ENCODE data around the gene HOXC6.

The HOXC6 gene
- long read RNA-seq, result 0 reads

DNA sequence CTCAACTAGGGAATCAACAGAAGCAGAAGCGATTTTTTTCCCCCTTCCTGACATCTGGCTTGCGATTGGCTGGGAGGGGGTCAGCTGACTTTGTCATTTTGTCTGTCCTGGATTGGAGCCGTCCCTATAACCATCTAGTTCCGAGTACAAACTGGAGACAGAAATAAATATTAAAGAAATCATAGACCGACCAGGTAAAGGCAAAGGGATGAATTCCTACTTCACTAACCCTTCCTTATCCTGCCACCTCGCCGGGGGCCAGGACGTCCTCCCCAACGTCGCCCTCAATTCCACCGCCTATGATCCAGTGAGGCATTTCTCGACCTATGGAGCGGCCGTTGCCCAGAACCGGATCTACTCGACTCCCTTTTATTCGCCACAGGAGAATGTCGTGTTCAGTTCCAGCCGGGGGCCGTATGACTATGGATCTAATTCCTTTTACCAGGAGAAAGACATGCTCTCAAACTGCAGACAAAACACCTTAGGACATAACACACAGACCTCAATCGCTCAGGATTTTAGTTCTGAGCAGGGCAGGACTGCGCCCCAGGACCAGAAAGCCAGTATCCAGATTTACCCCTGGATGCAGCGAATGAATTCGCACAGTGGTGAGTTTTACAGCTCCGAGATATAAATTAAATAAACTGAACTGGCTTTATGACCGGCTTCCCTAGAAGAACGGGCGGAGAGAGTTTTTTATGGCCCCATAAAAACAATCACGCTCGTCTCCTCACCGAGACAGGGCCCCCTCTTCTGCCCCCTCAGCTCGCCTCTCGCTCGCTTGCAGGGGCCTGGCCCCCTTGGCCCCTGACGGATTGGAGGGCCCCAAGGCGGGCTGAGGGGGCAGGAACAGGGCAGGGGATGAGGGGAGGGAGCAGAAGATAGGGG is at the start of gene HOXC6:
Gene HOXC6 (plus strand): TSS at position 127 of the 888 bp plus-strand sequence. CDS start 82 bp downstream, at position 209.
- Histone ChIP-seq H3K4me3 (replicated peaks; ENCODE audit: insufficient read depth, low read length) (no peak within 1 kb of the TSS), H3K27me3 (ENCODE audit: insufficient read depth, poor library complexity, severe bottlenecking) (peaks cover 59% of the 10 kb centered on the region), H3K27ac (replicated peaks) (no peak within 1 kb of the TSS)
- TF ChIP-seq, protein P1, sequence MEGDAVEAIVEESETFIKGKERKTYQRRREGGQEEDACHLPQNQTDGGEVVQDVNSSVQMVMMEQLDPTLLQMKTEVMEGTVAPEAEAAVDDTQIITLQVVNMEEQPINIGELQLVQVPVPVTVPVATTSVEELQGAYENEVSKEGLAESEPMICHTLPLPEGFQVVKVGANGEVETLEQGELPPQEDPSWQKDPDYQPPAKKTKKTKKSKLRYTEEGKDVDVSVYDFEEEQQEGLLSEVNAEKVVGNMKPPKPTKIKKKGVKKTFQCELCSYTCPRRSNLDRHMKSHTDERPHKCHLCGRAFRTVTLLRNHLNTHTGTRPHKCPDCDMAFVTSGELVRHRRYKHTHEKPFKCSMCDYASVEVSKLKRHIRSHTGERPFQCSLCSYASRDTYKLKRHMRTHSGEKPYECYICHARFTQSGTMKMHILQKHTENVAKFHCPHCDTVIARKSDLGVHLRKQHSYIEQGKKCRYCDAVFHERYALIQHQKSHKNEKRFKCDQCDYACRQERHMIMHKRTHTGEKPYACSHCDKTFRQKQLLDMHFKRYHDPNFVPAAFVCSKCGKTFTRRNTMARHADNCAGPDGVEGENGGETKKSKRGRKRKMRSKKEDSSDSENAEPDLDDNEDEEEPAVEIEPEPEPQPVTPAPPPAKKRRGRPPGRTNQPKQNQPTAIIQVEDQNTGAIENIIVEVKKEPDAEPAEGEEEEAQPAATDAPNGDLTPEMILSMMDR (IDR thresholded peaks at IDR 0.05; ENCODE audit: insufficient read depth, low read length), result no peak
- no peak for TF ChIP-seq GABPA (IDR thresholded peaks at IDR 0.05; ENCODE audit: low read depth)
- no peak for TF ChIP-seq SPI1 (IDR thresholded peaks at IDR 0.05; ENCODE audit: borderline replicate concordance, low read depth)
- TF ChIP-seq, protein P2, sequence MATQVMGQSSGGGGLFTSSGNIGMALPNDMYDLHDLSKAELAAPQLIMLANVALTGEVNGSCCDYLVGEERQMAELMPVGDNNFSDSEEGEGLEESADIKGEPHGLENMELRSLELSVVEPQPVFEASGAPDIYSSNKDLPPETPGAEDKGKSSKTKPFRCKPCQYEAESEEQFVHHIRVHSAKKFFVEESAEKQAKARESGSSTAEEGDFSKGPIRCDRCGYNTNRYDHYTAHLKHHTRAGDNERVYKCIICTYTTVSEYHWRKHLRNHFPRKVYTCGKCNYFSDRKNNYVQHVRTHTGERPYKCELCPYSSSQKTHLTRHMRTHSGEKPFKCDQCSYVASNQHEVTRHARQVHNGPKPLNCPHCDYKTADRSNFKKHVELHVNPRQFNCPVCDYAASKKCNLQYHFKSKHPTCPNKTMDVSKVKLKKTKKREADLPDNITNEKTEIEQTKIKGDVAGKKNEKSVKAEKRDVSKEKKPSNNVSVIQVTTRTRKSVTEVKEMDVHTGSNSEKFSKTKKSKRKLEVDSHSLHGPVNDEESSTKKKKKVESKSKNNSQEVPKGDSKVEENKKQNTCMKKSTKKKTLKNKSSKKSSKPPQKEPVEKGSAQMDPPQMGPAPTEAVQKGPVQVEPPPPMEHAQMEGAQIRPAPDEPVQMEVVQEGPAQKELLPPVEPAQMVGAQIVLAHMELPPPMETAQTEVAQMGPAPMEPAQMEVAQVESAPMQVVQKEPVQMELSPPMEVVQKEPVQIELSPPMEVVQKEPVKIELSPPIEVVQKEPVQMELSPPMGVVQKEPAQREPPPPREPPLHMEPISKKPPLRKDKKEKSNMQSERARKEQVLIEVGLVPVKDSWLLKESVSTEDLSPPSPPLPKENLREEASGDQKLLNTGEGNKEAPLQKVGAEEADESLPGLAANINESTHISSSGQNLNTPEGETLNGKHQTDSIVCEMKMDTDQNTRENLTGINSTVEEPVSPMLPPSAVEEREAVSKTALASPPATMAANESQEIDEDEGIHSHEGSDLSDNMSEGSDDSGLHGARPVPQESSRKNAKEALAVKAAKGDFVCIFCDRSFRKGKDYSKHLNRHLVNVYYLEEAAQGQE (IDR thresholded peaks at IDR 0.05; ENCODE audit: insufficient replicate concordance, low read depth), result no peak
- TF ChIP-seq POLR2AphosphoS5 (IDR thresholded peaks at IDR 0.05; ENCODE audit: low read depth), result no peak
- DNase-seq (ENCODE audit: low read depth in 1 of 2, low spot score in 1 of 2), result no peak

DNA sequence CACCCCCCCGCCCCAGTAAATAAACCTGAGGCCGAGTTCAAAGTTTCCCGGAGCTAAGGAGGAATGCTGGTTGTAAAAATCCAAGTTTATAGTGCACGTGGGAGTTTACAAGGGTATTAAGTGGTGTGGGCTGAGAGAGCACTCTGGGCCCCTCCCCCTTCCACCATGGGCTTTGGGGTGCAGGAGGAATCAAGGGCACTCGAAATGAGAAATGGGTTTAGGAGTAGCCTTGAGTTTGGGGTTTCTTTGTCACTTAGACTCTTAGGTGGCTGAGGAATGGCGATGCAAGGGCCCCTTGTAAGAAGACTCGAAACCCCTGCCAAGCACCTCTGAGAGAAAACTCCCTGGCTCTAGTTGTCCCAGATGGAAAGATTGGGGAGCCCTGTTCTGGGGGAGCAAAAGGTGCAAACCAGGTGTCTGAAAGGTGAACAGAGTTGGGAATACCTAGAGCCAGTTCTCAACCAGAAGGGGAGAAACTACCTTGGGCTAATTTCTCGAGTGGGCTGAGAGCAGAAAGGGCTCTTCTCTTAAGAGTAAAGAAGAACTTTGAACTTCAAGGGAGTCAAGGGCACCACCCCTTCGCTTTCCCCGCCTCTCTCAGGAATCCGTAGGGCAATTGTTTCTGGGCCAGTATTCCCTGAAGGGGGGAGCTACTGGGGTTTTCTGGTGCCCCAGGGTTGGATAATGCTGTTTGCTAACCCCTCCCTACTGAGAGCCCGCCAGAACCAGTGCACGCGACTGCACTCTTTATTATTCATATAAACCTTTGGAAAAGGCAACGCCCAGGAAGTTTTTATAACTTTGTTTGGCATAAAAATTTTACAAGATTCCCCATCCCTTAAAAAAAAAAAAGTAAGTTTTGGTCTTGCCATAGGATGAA is 49.5 kb upstream of the HOXC6 start:
- no peak overlapping the region for H3K4me3 ChIP-seq (replicated peaks; ENCODE audit: insufficient read depth, low read length)
- H3K27me3 ChIP-seq (ENCODE audit: insufficient read depth, poor library complexity, severe bottlenecking), result peaks cover 68% of the 10 kb centered on the region
- no peak overlapping the region for H3K27ac ChIP-seq (replicated peaks)
- no peak for DNase-seq (ENCODE audit: low read depth in 1 of 2, low spot score in 1 of 2)
- TF ChIP-seq GABPA (IDR thresholded peaks at IDR 0.05; ENCODE audit: low read depth), result no peak
- TF ChIP-seq POLR2AphosphoS5 (IDR thresholded peaks at IDR 0.05; ENCODE audit: low read depth), result no peak
- TF ChIP-seq, protein P2 (IDR thresholded peaks at IDR 0.05; ENCODE audit: insufficient replicate concordance, low read depth), result no peak
- TF ChIP-seq, protein P1 (IDR thresholded peaks at IDR 0.05; ENCODE audit: insufficient read depth, low read length), result no peak
- TF ChIP-seq SPI1 (IDR thresholded peaks at IDR 0.05; ENCODE audit: borderline replicate concordance, low read depth), result no peak

DNA sequence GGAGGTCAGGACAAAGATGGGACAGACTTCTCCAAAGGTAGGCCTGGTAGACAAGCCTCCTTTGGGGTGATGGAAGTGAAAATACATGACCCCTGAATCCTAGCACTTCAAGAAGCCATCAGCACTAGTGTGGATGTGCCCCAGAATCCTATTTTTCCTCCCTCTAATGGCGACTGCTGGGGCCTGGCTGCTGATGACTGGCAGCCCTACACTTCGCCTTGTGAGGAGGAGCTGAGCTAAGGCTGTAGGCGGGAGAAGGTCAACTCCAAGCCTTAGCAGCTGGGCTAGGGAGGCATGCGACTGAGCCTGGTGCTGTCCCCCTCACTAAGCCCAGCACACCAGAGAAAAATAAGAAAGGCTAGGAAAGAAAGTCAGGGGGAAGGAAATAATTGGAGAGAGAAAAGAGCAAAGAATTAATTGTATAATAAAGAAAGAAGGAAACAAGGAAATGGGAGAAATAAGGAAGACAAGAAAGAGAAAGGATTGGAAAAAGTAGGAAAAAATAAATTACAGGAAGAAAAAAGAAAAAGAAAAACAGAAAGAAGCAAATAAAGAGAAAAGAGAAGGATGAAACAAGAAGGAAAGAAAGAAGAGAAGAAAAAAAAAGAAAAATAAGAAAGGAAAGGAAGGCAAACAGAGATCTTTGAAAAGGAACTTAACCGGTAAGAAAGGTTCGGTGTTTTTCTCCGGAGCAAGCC is 48.0 kb upstream of the HOXC6 start:
- Histone ChIP-seq H3K27ac (replicated peaks) (no peak overlapping the region), H3K4me3 (replicated peaks; ENCODE audit: insufficient read depth, low read length) (no peak overlapping the region), H3K27me3 (ENCODE audit: insufficient read depth, poor library complexity, severe bottlenecking) (peaks cover 57% of the 10 kb centered on the region)
- TF ChIP-seq POLR2AphosphoS5 (IDR thresholded peaks at IDR 0.05; ENCODE audit: low read depth) (no peak), SPI1 (IDR thresholded peaks at IDR 0.05; ENCODE audit: borderline replicate concordance, low read depth) (no peak), GABPA (IDR thresholded peaks at IDR 0.05; ENCODE audit: low read depth) (no peak)
- TF ChIP-seq, protein P2 (IDR thresholded peaks at IDR 0.05; ENCODE audit: insufficient replicate concordance, low read depth), result no peak
- TF ChIP-seq, protein P1 (IDR thresholded peaks at IDR 0.05; ENCODE audit: insufficient read depth, low read length), result no peak
- DNase-seq (ENCODE audit: low read depth in 1 of 2, low spot score in 1 of 2), result no peak
